Neuronal stem cell (in vitro differentiated cells): ENCODE data around the gene ZFP91.
"Not testable (repeated sequence)": the region's sequence is repeated elsewhere in the genome, so short reads cannot be mapped to it uniquely, and the experiment has no call there.

Source experiments
- DNase-seq: peaks from one replicate; pipeline ENCODE4 v3.0.0-alpha.2; 2013; ENCODE audit warnings: low spot score
- H2AFZ ChIP-seq: one replicate; pipeline ENCODE4 v1.6.1; 2013; ENCODE audit warnings: mild to moderate bottlenecking, low read length, inconsistent platforms
- H2AK5ac ChIP-seq: 2 replicates; pipeline ENCODE4 v1.6.1; 2013; ENCODE audit warnings: low read depth, mild to moderate bottlenecking, inconsistent platforms, low read length, moderate library complexity, mixed read lengths
- H2BK120ac ChIP-seq: 2 replicates; pipeline ENCODE4 v1.6.1; 2013; ENCODE audit warnings: low read depth, mild to moderate bottlenecking, inconsistent platforms, low read length, moderate library complexity, mixed read lengths
- H2BK12ac ChIP-seq: one replicate; pipeline ENCODE4 v1.6.1; 2013; ENCODE audit warnings: low read length, inconsistent platforms
- H2BK15ac ChIP-seq: 2 replicates; pipeline ENCODE4 v1.6.1; 2013; ENCODE audit warnings: mild to moderate bottlenecking, low read length, inconsistent platforms, mixed read lengths
- H2BK5ac ChIP-seq: one replicate; pipeline ENCODE4 v1.6.1; 2013; ENCODE audit warnings: inconsistent platforms, mild to moderate bottlenecking, low read length, moderate library complexity
- H3K14ac ChIP-seq: one replicate; pipeline ENCODE4 v1.6.1; 2013; ENCODE audit warnings: low read length, inconsistent platforms
- H3K18ac ChIP-seq: 2 replicates; pipeline ENCODE4 v1.6.1; 2013; ENCODE audit warnings: low read length, inconsistent platforms
- H3K23ac ChIP-seq: 2 replicates; pipeline ENCODE4 v1.6.1; 2013; ENCODE audit warnings: low read depth, mild to moderate bottlenecking, mixed read lengths, low read length, inconsistent platforms; ENCODE audit not compliant: poor library complexity
- H3K27ac ChIP-seq: replicated peaks from 3 replicates; pipeline ENCODE4 v1.5.1; 2013; ENCODE audit warnings: low read length, inconsistent platforms
- H3K27me3 ChIP-seq, 3 experiments: 2 replicates each; pipeline ENCODE4 v1.6.1; 2013; ENCODE audit warnings: low read length in 3 of 3, mild to moderate bottlenecking in 2 of 3, inconsistent platforms in 1 of 3, low read depth in 1 of 3, mixed read lengths in 1 of 3, moderate library complexity in 1 of 3; ENCODE audit not compliant: control insufficient read depth in 3 of 3, insufficient read depth in 3 of 3
- H3K36me3 ChIP-seq, 2 donors: replicated peaks in 1 of 2; 2 replicates each; pipeline ENCODE4 v1.6.1; 2013; ENCODE audit warnings: low read length in 2 of 2; ENCODE audit not compliant: control insufficient read depth in 2 of 2, insufficient read depth in 2 of 2
- H3K4ac ChIP-seq: 2 replicates; pipeline ENCODE4 v1.6.1; 2013; ENCODE audit warnings: inconsistent platforms, mild to moderate bottlenecking, low read length, moderate library complexity
- H3K4me1 ChIP-seq, 2 donors: 1 replicate in 1 of 2; 2 replicates in 1 of 2; pipeline ENCODE4 v1.6.1; 2013; ENCODE audit warnings: low read length in 2 of 2, low read depth in 1 of 2; ENCODE audit not compliant: control insufficient read depth in 2 of 2, insufficient read depth in 1 of 2
- H3K4me2 ChIP-seq: one replicate; pipeline ENCODE4 v1.6.1; 2013; ENCODE audit warnings: mild to moderate bottlenecking, low read length, inconsistent platforms; ENCODE audit not compliant: insufficient read depth, poor library complexity, severe bottlenecking
- H3K4me3 ChIP-seq, 2 donors: 2 replicates each; pipeline ENCODE4 v1.5.1; 2013; ENCODE audit warnings: low read length in 2 of 2, mild to moderate bottlenecking in 2 of 2, inconsistent platforms in 1 of 2, moderate library complexity in 1 of 2
- H3K79me1 ChIP-seq: one replicate; pipeline ENCODE4 v1.6.1; 2013; ENCODE audit warnings: low read depth, mild to moderate bottlenecking, inconsistent platforms, low read length, moderate library complexity
- H3K9ac ChIP-seq: one replicate; pipeline ENCODE4 v1.6.1; 2013; ENCODE audit warnings: mild to moderate bottlenecking, low read depth, low read length, inconsistent platforms; ENCODE audit not compliant: poor library complexity
- H3K9me3 ChIP-seq, 2 donors: replicated peaks in 1 of 2; 2 replicates each; pipeline versions ENCODE3 to v1.6.1; 2013; ENCODE audit warnings: low read length in 2 of 2, mild to moderate bottlenecking in 2 of 2, inconsistent platforms in 1 of 2, low read depth in 1 of 2, mixed read lengths in 1 of 2, moderate library complexity in 1 of 2; ENCODE audit not compliant: control insufficient read depth in 2 of 2, insufficient read depth in 1 of 2
- H4K8ac ChIP-seq: one replicate; pipeline ENCODE4 v1.6.1; 2013; ENCODE audit warnings: low read depth, mild to moderate bottlenecking, inconsistent platforms, low read length, moderate library complexity
- H4K91ac ChIP-seq: one replicate; pipeline ENCODE4 v1.6.1; 2013; ENCODE audit warnings: low read length, low read depth, mild to moderate bottlenecking, inconsistent platforms; ENCODE audit not compliant: poor library complexity
- WGBS, 2 donors: extraction: QIAGEN DNeasy Blood & Tissue Kit; methylation state at CpG; one replicate each; pipeline ENCODE4 v1.1.7; 2013; ENCODE audit warnings: missing lambda C conversion rate in 2 of 2, mixed read lengths in 1 of 2; ENCODE audit not compliant: insufficient read length in 2 of 2, insufficient replicate concordance in 1 of 2; ENCODE audit errors: extremely low coverage in 2 of 2; 5-methylcytosine and 5-hydroxymethylcytosine counted together

ZFP91 gene

GRCh38 chr11:58564231-58564630 lies 14.6 kb upstream of the ZFP91 start:
- peaks cover 3 to 5% of the 10 kb centered on the region in 2 donors for H3K4me1 ChIP-seq
- H3K18ac ChIP-seq = no peak overlapping the region
- H3K27ac ChIP-seq = no peak overlapping the region
- no peak overlapping the region for H3K23ac ChIP-seq
- H4K91ac ChIP-seq = no peak overlapping the region
- DNase-seq = no peak
- no peak overlapping the region for H2AK5ac ChIP-seq
- no peak overlapping the region for H3K4ac ChIP-seq
- no peak overlapping the region for H2BK12ac ChIP-seq
- H3K9ac ChIP-seq = no peak overlapping the region
- no peak overlapping the region for H2AFZ ChIP-seq
- H3K36me3 ChIP-seq = peaks cover 0 to 3% of the 10 kb centered on the region in 2 donors
- no peaks in the 10 kb centered on the region for H3K27me3 ChIP-seq
- H3K9me3 ChIP-seq = no peaks in the 10 kb centered on the region
- no peak overlapping the region for H3K14ac ChIP-seq
- H2BK120ac ChIP-seq = no peak overlapping the region
- no peak overlapping the region for H3K4me2 ChIP-seq
- H2BK15ac ChIP-seq = no peak overlapping the region
- no peak overlapping the region for H4K8ac ChIP-seq
- H3K79me1 ChIP-seq = no peaks in the 10 kb centered on the region
- H2BK5ac ChIP-seq = no peak overlapping the region
- H3K4me3 ChIP-seq = no peak overlapping the region

GRCh38 chr11:58567889-58568512 lies 10.9 kb upstream of the ZFP91 start:
- H2BK12ac ChIP-seq = no peak overlapping the region
- no peak overlapping the region for H4K8ac ChIP-seq
- no peak overlapping the region for H2AFZ ChIP-seq
- H3K36me3 ChIP-seq = peaks cover 0 to 7% of the 10 kb centered on the region in 2 donors
- no peak overlapping the region for H3K9ac ChIP-seq
- H2BK5ac ChIP-seq = no peak overlapping the region
- no peak overlapping the region for H4K91ac ChIP-seq
- no CpG with 5 or more reads among the region's 4 CpGs for WGBS, 2 donors
- H2BK15ac ChIP-seq = no peak overlapping the region
- no peak overlapping the region for H3K27ac ChIP-seq
- H3K79me1 ChIP-seq = no peaks in the 10 kb centered on the region
- H3K4me3 ChIP-seq = no peak overlapping the region
- no peak overlapping the region for H3K14ac ChIP-seq
- H3K9me3 ChIP-seq = no peaks in the 10 kb centered on the region
- no peak overlapping the region for H3K23ac ChIP-seq
- no peak overlapping the region for H2BK120ac ChIP-seq
- H3K18ac ChIP-seq = no peak overlapping the region
- no peak overlapping the region for H2AK5ac ChIP-seq
- no peak overlapping the region for H3K4me2 ChIP-seq
- DNase-seq = peak; percentile 54
- no peaks in the 10 kb centered on the region for H3K27me3 ChIP-seq
- no peak overlapping the region for H3K4ac ChIP-seq
- no peaks in the 10 kb centered on the region for H3K4me1 ChIP-seq

- H3K9ac ChIP-seq, H3K4me3 ChIP-seq, H2BK5ac ChIP-seq, H3K27me3 ChIP-seq, H3K4me1 ChIP-seq, DNase-seq, H4K8ac ChIP-seq, H3K23ac ChIP-seq, H3K27ac ChIP-seq, H3K9me3 ChIP-seq, H2BK15ac ChIP-seq, H3K14ac ChIP-seq, H2AK5ac ChIP-seq, H3K18ac ChIP-seq, H3K4me2 ChIP-seq, H4K91ac ChIP-seq, H2BK120ac ChIP-seq, H2AFZ ChIP-seq, H3K36me3 ChIP-seq, H3K79me1 ChIP-seq, H2BK12ac ChIP-seq, H3K4ac ChIP-seq: not testable (repeated sequence)
- WGBS, 2 donors = no CpG with 5 or more reads among the region's 14 CpGs
These were observed 6.0 kb upstream of the ZFP91 start for GRCh38 chr11:58572906-58573305.

GRCh38 chr11:58573451-58574104 lies 5.3 kb upstream of the ZFP91 start:
- Histone ChIP-seq H3K9me3 (no peaks in the 10 kb centered on the region), H3K9ac (no peak overlapping the region), H3K36me3 (peaks cover 0 to 7% of the 10 kb centered on the region in 2 donors), H2AFZ (no peak overlapping the region), H3K18ac (no peak overlapping the region), H3K79me1 (no peaks in the 10 kb centered on the region), H3K4me1 (no peaks in the 10 kb centered on the region), H3K4ac (no peak overlapping the region), H2BK120ac (no peak overlapping the region), H3K27ac (no peak overlapping the region), H2BK5ac (no peak overlapping the region), H2AK5ac (no peak overlapping the region), H3K4me2 (no peak overlapping the region), H3K27me3 (no peaks in the 10 kb centered on the region), H2BK15ac (no peak overlapping the region), H4K91ac (no peak overlapping the region), H4K8ac (no peak overlapping the region), H2BK12ac (no peak overlapping the region), H3K14ac (no peak overlapping the region), H3K4me3 (no peak overlapping the region), H3K23ac (no peak overlapping the region)
- WGBS, 2 donors = no CpG with 5 or more reads among the region's 4 CpGs
- DNase-seq = no peak
